ENCODE results near the gene SHC2.

The SHC2 gene

GRCh38 chr19:501646-502045, 40.8 kb upstream of the SHC2 start:
- no peak overlapping the region for H3K4me3 ChIP-seq (ENCODE audit: low read depth, low read length)
- TF ChIP-seq CTCF (IDR thresholded peaks at IDR 0.05; ENCODE audit: low read depth, low read length, missing control alignments), result no peak
- no peak for DNase-seq (ENCODE audit: low read depth)

GRCh38 chr19:498977-499623, 38.3 kb upstream of the SHC2 start:
- no peak for TF ChIP-seq CTCF (IDR thresholded peaks at IDR 0.05; ENCODE audit: low read depth, low read length, missing control alignments)
- DNase-seq (ENCODE audit: low read depth), result no peak
- no peak overlapping the region for H3K4me3 ChIP-seq (ENCODE audit: low read depth, low read length)

GRCh38 chr19:498511-498891, 37.7 kb upstream of the SHC2 start:
- no peak for TF ChIP-seq CTCF (IDR thresholded peaks at IDR 0.05; ENCODE audit: low read depth, low read length, missing control alignments)
- no peak overlapping the region for H3K4me3 ChIP-seq (ENCODE audit: low read depth, low read length)
- no peak for DNase-seq (ENCODE audit: low read depth)

- H3K4me3 ChIP-seq (ENCODE audit: low read depth, low read length), result no peak overlapping the region
- no peak for TF ChIP-seq CTCF (IDR thresholded peaks at IDR 0.05; ENCODE audit: low read depth, low read length, missing control alignments)
- no peak for DNase-seq (ENCODE audit: low read depth)
Observed at GRCh38 chr19:497869-498510, 37.2 kb upstream of the SHC2 start.

GRCh38 chr19:497491-497868, 36.6 kb upstream of the SHC2 start:
- DNase-seq (ENCODE audit: low read depth), result no peak
- H3K4me3 ChIP-seq (ENCODE audit: low read depth, low read length), result no peak overlapping the region
- TF ChIP-seq CTCF (IDR thresholded peaks at IDR 0.05; ENCODE audit: low read depth, low read length, missing control alignments), result no peak

- no peak overlapping the region for H3K4me3 ChIP-seq (ENCODE audit: low read depth, low read length)
- no peak for DNase-seq (ENCODE audit: low read depth)
- no peak for TF ChIP-seq CTCF (IDR thresholded peaks at IDR 0.05; ENCODE audit: low read depth, low read length, missing control alignments)
Observed at GRCh38 chr19:496986-497385, 36.2 kb upstream of the SHC2 start.

GRCh38 chr19:496112-496665, 35.4 kb upstream of the SHC2 start, which contains the start of gene MADCAM1:
TSS of gene MADCAM1 (plus strand) at chr19:496486. CDS start at chr19:496500, 14 bp downstream.
- TF ChIP-seq CTCF (IDR thresholded peaks at IDR 0.05; ENCODE audit: low read depth, low read length, missing control alignments), result no peak
- no peak within 1 kb of the TSS for H3K4me3 ChIP-seq (ENCODE audit: low read depth, low read length)

More at GRCh38 chr19:496112-496665, 35.4 kb upstream of the SHC2 start, which contains the start of gene MADCAM1:
- no peak for DNase-seq (ENCODE audit: low read depth)
